Colonic mucosa (tissue), 4 donors: Measurements from ENCODE around the gene SHISAL1. TPM values are rescaled to one million over a fixed set of nuclear protein-coding genes. Genes with fewer than 3 reads are reported as not detected.
"Not testable (repeated sequence)": the region's sequence is repeated elsewhere in the genome, so short reads cannot be mapped to it uniquely, and the experiment has no call there.

ENCODE experiments used
- DNase-seq: peaks from one replicate; pipeline ENCODE4 v3.0.0-alpha.2; 2020
- H3K27ac ChIP-seq: fragments of 200-600 bp; one replicate; pipeline ENCODE4 v1.8.0; 2021
- H3K27me3 ChIP-seq: fragments of 200-600 bp; one replicate; pipeline ENCODE4 v1.8.0; 2021
- H3K36me3 ChIP-seq: fragments of 200-600 bp; one replicate; pipeline ENCODE4 v1.8.0; 2021
- H3K4me1 ChIP-seq: fragments of 200-600 bp; one replicate; pipeline ENCODE4 v1.8.0; 2021; ENCODE audit warnings: mild to moderate bottlenecking
- H3K4me3 ChIP-seq: fragments of 200-600 bp; one replicate; pipeline ENCODE4 v1.8.0; 2021
- H3K9ac ChIP-seq, 2 donors: one replicate each; pipeline ENCODE4 v1.7.0; 2013; ENCODE audit warnings: control low read depth in 2 of 2, low read depth in 2 of 2, low read length in 2 of 2
- H3K9me3 ChIP-seq: fragments of 200-600 bp; one replicate; pipeline ENCODE4 v1.8.0; 2021
- CTCF ChIP-seq: fragments of 200-600 bp; IDR thresholded peaks from one replicate; pipeline ENCODE4 v1.8.0; 2022; ENCODE audit warnings: antibody characterized with exemption, mild to moderate bottlenecking
- intact Hi-C: fragments of 100-400 bp; cut with DNase I; formaldehyde crosslinking; loops from one replicate; pipeline ENCODE4 v1.14.1; 2022
- total RNA-seq, 2 donors: library from RNA; stranded (reverse); fragmentation: NEBNext Ultra II Directional in 1 of 2; extraction: Animal tissue kit (Norgen Biotek cat#: 25700) in 1 of 2; gene quantifications; one replicate each; pipeline ENCODE4 v1.2.1, GENCODE V29; 2021
- donor health status: healthy.
- donor health status: DM: no; HTN: no; CAD: no.
- donor health status: DM: no; HTN: no; CAD: no.

SHISAL1 gene
- total RNA-seq, 2 donors from 2014 or later: 0.27 to 6.6 TPM

DNA sequence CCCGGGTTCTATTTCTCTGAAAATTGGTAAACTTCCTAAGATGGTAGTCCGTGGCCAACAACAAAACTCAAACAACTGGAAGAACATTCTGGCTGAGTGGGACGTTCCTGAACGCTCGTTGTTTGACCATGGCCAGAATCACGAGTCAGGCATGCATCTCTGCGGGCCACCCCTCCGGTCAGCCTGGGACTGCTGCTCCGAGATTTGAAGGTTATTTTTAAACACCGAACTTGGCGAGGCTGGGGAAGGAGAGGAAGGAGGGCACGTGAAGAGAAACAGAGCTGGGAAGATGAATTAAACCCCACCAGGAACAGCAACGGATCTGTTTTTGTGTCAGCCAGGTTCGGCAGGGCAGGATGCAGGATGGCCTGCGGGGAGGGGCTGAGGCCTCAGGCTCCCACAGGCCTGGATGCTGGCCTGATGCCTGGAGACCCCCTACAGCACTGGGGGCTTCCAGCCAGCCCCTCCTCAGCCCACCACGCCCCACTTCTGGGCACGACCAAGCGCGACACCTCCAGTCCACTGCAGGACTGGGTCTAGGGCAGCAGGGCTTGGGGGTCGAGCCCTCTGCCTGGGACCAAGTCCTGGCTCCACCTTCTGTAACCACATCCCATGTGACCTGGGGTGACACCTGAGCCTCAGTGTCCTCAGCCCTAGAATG lies 5.1 kb downstream of the SHISAL1 start:
- no peak for DNase-seq
- no peaks in the 10 kb centered on the region for H3K9me3 ChIP-seq
- no peak overlapping the region for H3K4me3 ChIP-seq
- intact Hi-C loops: no loop called here
- no peaks in the 10 kb centered on the region for H3K36me3 ChIP-seq
- H3K27ac ChIP-seq: no peak overlapping the region
- no peaks in the 10 kb centered on the region for H3K4me1 ChIP-seq
- H3K9ac ChIP-seq: no peak overlapping the region
- H3K27me3 ChIP-seq: no peaks in the 10 kb centered on the region
- no peak for TF ChIP-seq CTCF

DNA sequence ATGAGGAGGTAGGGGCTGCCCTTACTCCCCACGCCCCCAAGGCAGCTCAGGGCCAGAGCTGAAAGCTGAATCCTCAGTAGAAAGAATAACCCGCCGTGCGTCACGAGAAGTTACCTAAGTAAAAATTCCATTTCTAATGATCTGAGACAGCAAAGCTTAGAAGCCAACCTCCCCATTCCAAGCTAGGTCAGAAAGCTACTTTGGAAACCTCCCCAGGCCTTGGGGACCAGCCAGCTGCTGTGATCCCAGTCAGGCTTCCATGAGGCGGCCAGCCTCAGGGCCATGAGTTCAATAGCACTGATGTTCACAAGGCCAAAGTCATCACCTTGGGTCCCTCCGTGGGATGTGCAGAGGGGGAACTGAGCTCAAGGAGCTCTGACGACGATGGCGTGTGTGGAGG lies 6.9 kb downstream of the SHISAL1 start:
- intact Hi-C loops: no loop called here
- no peaks in the 10 kb centered on the region for H3K9me3 ChIP-seq
- TF ChIP-seq CTCF: no peak
- no peaks in the 10 kb centered on the region for H3K36me3 ChIP-seq
- no peaks in the 10 kb centered on the region for H3K4me1 ChIP-seq
- H3K4me3 ChIP-seq: no peak overlapping the region
- no peak for DNase-seq
- H3K27ac ChIP-seq: no peak overlapping the region
- H3K9ac ChIP-seq: no peak overlapping the region
- H3K27me3 ChIP-seq: no peaks in the 10 kb centered on the region

DNA sequence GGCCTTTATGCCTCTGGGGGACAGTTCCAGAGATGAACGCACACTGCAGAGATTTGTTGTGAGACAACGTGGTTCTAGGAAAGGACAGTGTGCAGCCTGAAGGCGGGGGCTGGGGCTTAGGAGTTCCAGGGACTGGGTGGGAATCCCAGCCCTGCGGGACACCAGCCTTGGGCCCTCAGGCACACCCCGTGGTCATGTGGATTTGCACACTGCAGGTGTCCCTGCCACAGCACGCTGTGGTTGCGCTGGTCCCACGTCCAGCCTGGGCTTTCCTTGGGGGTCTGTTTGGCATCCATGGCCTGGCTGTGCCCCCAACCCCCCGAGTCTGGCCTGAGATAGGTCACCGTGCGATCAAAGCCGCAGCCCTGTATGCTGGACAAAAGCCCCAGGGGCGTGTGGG lies 7.3 kb downstream of the SHISAL1 start:
- Histone ChIP-seq H3K4me1 (no peaks in the 10 kb centered on the region), H3K9ac (no peak overlapping the region), H3K36me3 (no peaks in the 10 kb centered on the region), H3K27me3 (no peaks in the 10 kb centered on the region), H3K9me3 (no peaks in the 10 kb centered on the region), H3K27ac (no peak overlapping the region), H3K4me3 (no peak overlapping the region)
- intact Hi-C loops: no loop called here
- DNase-seq: no peak
- no peak for TF ChIP-seq CTCF

DNA sequence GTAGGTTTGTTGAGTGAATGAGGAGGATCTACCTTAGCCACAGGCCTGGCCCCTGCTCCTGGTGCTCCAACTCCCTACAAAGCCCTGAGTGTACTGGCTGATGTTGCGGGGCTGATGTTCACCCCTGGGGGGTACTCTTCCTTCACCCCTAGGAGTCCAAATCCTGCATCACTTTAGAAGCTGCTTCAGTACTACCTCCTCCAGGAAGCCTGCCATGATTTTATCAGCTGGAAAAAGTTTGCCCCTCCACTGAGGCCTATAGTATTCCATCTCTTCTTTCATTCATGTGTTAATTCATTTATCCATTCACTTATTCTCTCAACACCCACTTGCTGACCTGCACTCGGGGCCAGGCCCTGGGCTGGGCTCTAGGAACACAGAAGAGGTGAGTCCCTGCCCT lies 7.8 kb downstream of the SHISAL1 start:
- H3K4me3 ChIP-seq: no peak overlapping the region
- intact Hi-C loops: no loop called here
- H3K9ac ChIP-seq: no peak overlapping the region
- no peaks in the 10 kb centered on the region for H3K36me3 ChIP-seq
- TF ChIP-seq CTCF: no peak
- H3K27ac ChIP-seq: no peak overlapping the region
- H3K27me3 ChIP-seq: no peaks in the 10 kb centered on the region
- DNase-seq: no peak
- H3K4me1 ChIP-seq: no peaks in the 10 kb centered on the region
- no peaks in the 10 kb centered on the region for H3K9me3 ChIP-seq

- no peak overlapping the region for H3K4me3 ChIP-seq
- intact Hi-C loops: no loop called here
- no peaks in the 10 kb centered on the region for H3K36me3 ChIP-seq
- DNase-seq: no peak
- no peaks in the 10 kb centered on the region for H3K9me3 ChIP-seq
- H3K9ac ChIP-seq: no peak overlapping the region
- H3K27ac ChIP-seq: no peak overlapping the region
- no peaks in the 10 kb centered on the region for H3K27me3 ChIP-seq
- TF ChIP-seq CTCF: no peak
- H3K4me1 ChIP-seq: no peaks in the 10 kb centered on the region
Measured at GRCh38 chr22:44304354-44304753, 8.4 kb downstream of the SHISAL1 start.

- H3K4me1 ChIP-seq, H3K27me3 ChIP-seq, H3K4me3 ChIP-seq, H3K27ac ChIP-seq, DNase-seq, H3K9me3 ChIP-seq, intact Hi-C loops, H3K36me3 ChIP-seq, H3K9ac ChIP-seq: not testable (repeated sequence)
Measured at GRCh38 chr22:44302363-44302762, 10.4 kb downstream of the SHISAL1 start.
